Peyer's patch (tissue), 4 donors: Measurements from ENCODE around the gene ZNF384. TPM values are rescaled to one million over a fixed set of nuclear protein-coding genes. Genes with fewer than 3 reads are reported as not detected.
A peak's percentile ranks its signal among the peaks of the same experiment; 100 is the strongest.

Experiments
- DNase-seq, 3 donors: peaks; one replicate each; pipeline ENCODE4 v3.0.0-alpha.2; 2017 to 2019
- H3K27ac ChIP-seq, 4 donors: fragments of 200-600 bp; sonication (generic); one replicate each; pipeline ENCODE4 v1.5.1; 2016 to 2019
- H3K27me3 ChIP-seq, 2 donors: fragments of 200-600 bp; sonication (generic); one replicate each; pipeline ENCODE4 v1.5.1; 2019
- H3K36me3 ChIP-seq, 3 donors: fragments of 200-600 bp; sonication (generic); one replicate each; pipeline ENCODE4 v1.5.1; 2016 to 2019
- H3K4me1 ChIP-seq, 4 donors: fragments of 200-600 bp; sonication (generic); one replicate each; pipeline ENCODE4 v1.5.1; 2016 to 2019
- H3K4me3 ChIP-seq, 4 donors: fragments of 200-600 bp; sonication (generic); 1 replicate in 3 of 4; 2 replicates in 1 of 4; pipeline ENCODE4 v1.5.1; 2016 to 2019; ENCODE audit warnings: mild to moderate bottlenecking in 1 of 4
- H3K9me3 ChIP-seq, 4 donors: fragments of 200-600 bp; sonication (generic); one replicate each; pipeline ENCODE4 v1.5.1; 2016 to 2019; ENCODE audit warnings: mild to moderate bottlenecking in 1 of 4
- POLR2A ChIP-seq, 2 donors: fragments of 450-650 bp; IDR thresholded peaks; one replicate each; pipeline ENCODE4 v1.5.1; 2017; ENCODE audit warnings: antibody characterized with exemption in 2 of 2, mild to moderate bottlenecking in 2 of 2, moderate library complexity in 2 of 2
- total RNA-seq, 4 donors: library from RNA; depleted of rRNA; stranded (reverse); fragments of >200 nt; gene quantifications; one replicate each; pipeline ENCODE4 v1.1.0, GENCODE V29; 2016
- TF ChIP-seq, protein P1 (sequence below), 6 experiments: fragments of 450-650 bp in 4 of 6; fragments of 200-600 bp in 2 of 6; sonication (generic) in 1 of 6; IDR thresholded peaks; one replicate each; pipeline ENCODE4 v1.5.1; 2017 to 2019; ENCODE audit warnings: antibody characterized with exemption in 6 of 6, mild to moderate bottlenecking in 3 of 6, moderate library complexity in 1 of 6

ZNF384 gene
- total RNA-seq, 4 donors from 2014 or later, result 35.6 to 96.6 (median 80.2) TPM

DNA sequence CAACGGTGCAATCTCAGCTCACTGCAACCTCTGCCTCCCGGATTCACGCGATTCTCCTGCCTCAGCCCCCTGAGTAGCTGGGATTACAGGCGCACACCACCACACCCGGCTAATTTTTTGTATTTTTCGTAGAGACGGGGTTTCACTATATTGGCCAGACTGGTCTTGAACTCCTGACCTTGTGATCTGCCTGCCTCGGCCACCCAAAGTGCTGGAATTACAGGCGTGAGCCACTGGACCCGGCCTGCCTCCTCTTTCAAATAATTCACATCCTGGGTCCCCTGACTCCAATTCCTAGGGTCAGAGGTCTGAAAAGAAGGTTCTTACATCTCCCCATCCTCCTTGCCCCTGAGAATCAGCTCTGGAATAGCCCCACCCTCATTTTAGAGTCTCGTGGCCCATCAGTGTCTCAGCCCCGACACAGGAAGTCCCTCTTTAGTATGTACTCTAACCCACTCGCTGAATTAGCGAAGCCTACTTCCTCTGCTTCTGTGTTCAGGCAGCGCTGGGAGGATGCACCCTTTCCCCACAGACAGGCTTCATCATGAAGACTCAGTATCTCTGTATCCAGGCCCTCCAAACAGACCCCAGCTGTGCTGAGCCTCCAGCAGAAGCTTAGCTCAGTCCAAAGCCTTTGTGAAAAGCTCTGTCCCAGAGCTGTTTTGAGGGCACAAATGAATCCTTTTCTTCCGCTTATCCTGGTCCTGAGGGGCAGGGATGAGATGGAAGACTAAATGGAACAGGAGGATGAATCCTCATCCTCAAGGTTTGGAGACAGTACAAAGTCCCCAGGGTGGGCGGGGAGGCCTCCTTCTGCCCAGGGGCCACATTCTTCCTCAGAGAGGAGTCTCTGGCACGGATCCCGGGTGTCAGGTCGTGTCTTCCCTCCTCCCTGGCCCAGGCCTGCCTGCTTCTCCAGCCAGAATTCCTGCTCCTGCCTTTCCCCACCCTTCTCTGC is 56.9 kb downstream of the ZNF384 start:
- Histone ChIP-seq H3K4me1 (peaks cover 7 to 47% (median 18%) of the 10 kb centered on the region in 4 donors), H3K4me3 (peak overlapping the region in 3 of 4 donors; percentile 21 to 47 (median 24)), H3K9me3 (no peaks in the 10 kb centered on the region), H3K27ac (peak overlapping the region; percentile 86 to 94 (median 89)), H3K36me3 (no peaks in the 10 kb centered on the region), H3K27me3 (no peaks in the 10 kb centered on the region)
- TF ChIP-seq POLR2A (IDR thresholded peaks at IDR 0.05), result peak in 1 of 2 donors; percentile 23
- TF ChIP-seq, protein P1, sequence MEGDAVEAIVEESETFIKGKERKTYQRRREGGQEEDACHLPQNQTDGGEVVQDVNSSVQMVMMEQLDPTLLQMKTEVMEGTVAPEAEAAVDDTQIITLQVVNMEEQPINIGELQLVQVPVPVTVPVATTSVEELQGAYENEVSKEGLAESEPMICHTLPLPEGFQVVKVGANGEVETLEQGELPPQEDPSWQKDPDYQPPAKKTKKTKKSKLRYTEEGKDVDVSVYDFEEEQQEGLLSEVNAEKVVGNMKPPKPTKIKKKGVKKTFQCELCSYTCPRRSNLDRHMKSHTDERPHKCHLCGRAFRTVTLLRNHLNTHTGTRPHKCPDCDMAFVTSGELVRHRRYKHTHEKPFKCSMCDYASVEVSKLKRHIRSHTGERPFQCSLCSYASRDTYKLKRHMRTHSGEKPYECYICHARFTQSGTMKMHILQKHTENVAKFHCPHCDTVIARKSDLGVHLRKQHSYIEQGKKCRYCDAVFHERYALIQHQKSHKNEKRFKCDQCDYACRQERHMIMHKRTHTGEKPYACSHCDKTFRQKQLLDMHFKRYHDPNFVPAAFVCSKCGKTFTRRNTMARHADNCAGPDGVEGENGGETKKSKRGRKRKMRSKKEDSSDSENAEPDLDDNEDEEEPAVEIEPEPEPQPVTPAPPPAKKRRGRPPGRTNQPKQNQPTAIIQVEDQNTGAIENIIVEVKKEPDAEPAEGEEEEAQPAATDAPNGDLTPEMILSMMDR (IDR thresholded peaks at IDR 0.05), result no peak
- peak in 2 of 3 donors; percentile 88 to 89 for DNase-seq

DNA sequence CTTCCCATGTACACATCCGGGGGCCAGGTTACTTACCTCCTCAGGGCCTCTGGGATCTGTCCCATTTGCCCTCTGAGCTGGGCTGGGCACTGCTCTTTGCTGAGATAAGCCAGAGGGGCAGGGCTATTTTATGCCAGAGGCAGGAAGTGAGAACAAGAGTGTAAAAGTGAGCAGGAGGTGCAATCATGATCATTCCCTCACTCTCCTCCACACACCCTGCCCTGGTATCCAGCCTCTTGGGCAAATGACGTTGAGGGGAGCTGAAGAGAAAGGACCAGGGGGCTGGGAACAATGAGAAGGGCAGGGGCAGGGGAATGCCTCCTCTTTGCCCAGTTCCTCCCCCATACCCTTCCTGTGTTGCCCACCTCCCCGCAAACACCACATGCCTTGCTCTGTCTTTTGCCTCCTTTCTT is 57.6 kb downstream of the ZNF384 start:
- no peaks in the 10 kb centered on the region for H3K36me3 ChIP-seq
- TF ChIP-seq POLR2A (IDR thresholded peaks at IDR 0.05), result peak; percentile 90 to 98
- TF ChIP-seq, protein P1 (IDR thresholded peaks at IDR 0.05), result no peak
- peak; percentile 47 to 88 (median 83) for DNase-seq
- no peaks in the 10 kb centered on the region for H3K27me3 ChIP-seq
- H3K4me3 ChIP-seq, result peak overlapping the region; percentile 21 to 53 (median 36)
- no peaks in the 10 kb centered on the region for H3K9me3 ChIP-seq
- peak overlapping the region; percentile 86 to 94 (median 89) for H3K27ac ChIP-seq
- H3K4me1 ChIP-seq, result peaks cover 7 to 53% (median 21%) of the 10 kb centered on the region in 4 donors

DNA sequence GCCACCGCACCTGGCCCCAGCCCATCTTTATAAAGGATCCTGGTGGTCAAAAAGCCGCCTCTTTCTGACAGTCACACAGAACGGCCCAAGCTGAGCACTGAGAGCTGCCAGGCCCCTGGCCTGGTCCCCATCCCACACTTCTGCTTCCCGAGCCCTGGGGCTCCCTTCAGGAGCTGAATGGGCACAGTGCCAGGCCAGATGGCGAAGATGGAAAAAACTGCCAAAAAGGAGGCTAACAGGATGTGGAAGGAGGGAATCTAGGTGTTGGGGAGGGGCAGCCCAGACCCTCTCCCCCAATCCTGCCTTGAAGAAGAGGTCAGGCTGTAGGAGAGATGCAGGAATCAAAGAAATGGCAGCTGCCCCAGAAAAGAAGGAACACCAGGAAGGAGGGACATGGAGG is 58.4 kb downstream of the ZNF384 start:
- H3K4me3 ChIP-seq, result peak overlapping the region in 3 of 4 donors; percentile 21 to 53 (median 47)
- no peaks in the 10 kb centered on the region for H3K27me3 ChIP-seq
- no peaks in the 10 kb centered on the region for H3K9me3 ChIP-seq
- no peaks in the 10 kb centered on the region for H3K36me3 ChIP-seq
- no peak for TF ChIP-seq POLR2A (IDR thresholded peaks at IDR 0.05)
- TF ChIP-seq, protein P1 (IDR thresholded peaks at IDR 0.05), result no peak
- peaks cover 7 to 49% (median 23%) of the 10 kb centered on the region in 4 donors for H3K4me1 ChIP-seq
- peak overlapping the region; percentile 86 to 94 (median 89) for H3K27ac ChIP-seq
- no peak for DNase-seq

DNA sequence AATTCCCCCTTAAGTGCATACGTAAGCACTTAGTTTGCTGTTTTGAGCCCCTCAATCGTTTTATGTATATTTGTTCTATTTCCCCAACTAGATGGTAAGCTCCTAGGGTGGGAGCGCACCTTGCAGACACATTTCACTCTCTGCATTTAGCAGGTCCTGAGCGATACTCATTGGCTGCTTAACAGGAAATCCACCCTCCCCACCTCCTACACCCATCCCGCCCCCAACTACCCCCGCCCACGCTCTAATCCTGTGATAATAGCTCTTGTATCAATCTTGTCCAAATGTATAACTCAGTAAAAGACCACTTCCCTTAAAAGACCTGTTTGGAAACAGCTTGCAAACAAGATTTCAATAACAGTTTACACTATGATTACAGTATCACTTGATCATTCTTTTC is 61.6 kb downstream of the ZNF384 start:
- peak overlapping the region in 3 of 4 donors; percentile 18 to 39 (median 23) for H3K4me3 ChIP-seq
- TF ChIP-seq POLR2A (IDR thresholded peaks at IDR 0.05), result no peak
- TF ChIP-seq, protein P1 (IDR thresholded peaks at IDR 0.05), result no peak
- peaks cover 2 to 34% (median 13%) of the 10 kb centered on the region in 4 donors for H3K4me1 ChIP-seq
- no peaks in the 10 kb centered on the region for H3K27me3 ChIP-seq
- no peaks in the 10 kb centered on the region for H3K9me3 ChIP-seq
- no peaks in the 10 kb centered on the region for H3K36me3 ChIP-seq
- DNase-seq, result peak in 1 of 3 donors; percentile 58
- peak overlapping the region in 1 of 4 donors; percentile 59 for H3K27ac ChIP-seq

DNA sequence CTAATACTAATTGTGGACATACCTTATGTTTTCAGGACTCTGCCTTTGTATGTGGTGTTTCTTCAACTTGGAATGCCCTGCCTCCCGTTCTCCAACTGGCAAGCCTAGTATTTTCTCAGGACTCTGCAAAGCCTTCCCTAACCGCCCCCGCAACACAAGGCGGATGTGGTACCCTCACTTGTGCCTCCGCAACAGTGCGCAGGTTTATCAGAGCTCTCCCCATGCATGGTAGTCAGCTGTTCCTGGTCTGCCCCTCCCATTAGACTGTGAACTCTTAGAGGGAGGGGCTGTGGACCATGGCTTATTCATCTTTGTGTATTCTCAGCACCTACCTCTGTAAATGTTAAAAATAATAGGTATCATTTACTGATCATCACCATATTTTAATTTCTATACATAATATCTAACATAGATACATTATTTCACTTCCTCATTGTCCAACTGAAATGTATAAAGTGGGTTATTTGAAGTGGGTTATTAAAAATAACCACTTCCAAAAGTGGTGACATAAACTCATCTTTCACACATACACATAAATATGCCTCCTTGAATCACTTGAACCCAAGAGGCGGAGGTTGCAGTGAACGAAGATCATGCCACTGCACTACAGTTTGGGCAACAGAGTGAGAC is 62.4 kb downstream of the ZNF384 start:
- DNase-seq, result peak in 1 of 3 donors; percentile 64
- H3K9me3 ChIP-seq, result no peaks in the 10 kb centered on the region
- no peaks in the 10 kb centered on the region for H3K27me3 ChIP-seq
- H3K4me1 ChIP-seq, result peaks cover 0 to 25% (median 10%) of the 10 kb centered on the region in 4 donors
- peak overlapping the region in 2 of 4 donors; percentile 8 to 59 for H3K27ac ChIP-seq
- TF ChIP-seq, protein P1 (IDR thresholded peaks at IDR 0.05), result no peak
- no peak for TF ChIP-seq POLR2A (IDR thresholded peaks at IDR 0.05)
- H3K36me3 ChIP-seq, result no peaks in the 10 kb centered on the region
- peak overlapping the region in 2 of 4 donors; percentile 18 to 23 for H3K4me3 ChIP-seq
